IMR-90 (cell line): Measurements from ENCODE around the gene PRPS1L1. TPM values are rescaled to one million over a fixed set of nuclear protein-coding genes. Genes with fewer than 3 reads are reported as not detected.

ENCODE experiments used
- ATAC-seq: fragments of 200-7000 bp; cut with Tn5 transposase; 2 replicates; pipeline ENCODE4 v1.9.1; 2020; ENCODE audit warnings: low read depth, mild to moderate bottlenecking, moderate library complexity
- BruUV-seq: library from RNA; stranded (reverse); fragments of 400-500 nt; replicated peaks from 2 replicates; lab custom pipeline; 2021; lab: Mats Ljungman, UMichigan
- CTCF ChIA-PET: fragments of 300-600 bp; formaldehyde crosslinking; extraction: SDS; loops from one replicate; lab custom pipeline; 2021; ENCODE audit warnings: antibody characterized with exemption; lab: Yijun Ruan, JAX
- POLR2A ChIA-PET: fragments of 300-600 bp; sonication (Branson Sonifier 250); formaldehyde crosslinking; loops from one replicate; lab custom pipeline; 2022; ENCODE audit warnings: antibody characterized with exemption; ENCODE audit not compliant: unreplicated experiment; lab: Charles Lee
- DNase-seq: peaks from one replicate; pipeline ENCODE4 v3.0.0; 2013
- H2AFZ ChIP-seq: replicated peaks from 2 replicates; pipeline ENCODE3; 2013; ENCODE audit warnings: low read length, mild to moderate bottlenecking; ENCODE audit not compliant: poor library complexity
- H2AK5ac ChIP-seq: 2 replicates; pipeline ENCODE4 v1.6.1; 2013; ENCODE audit warnings: low read depth, low read length, inconsistent platforms
- H2AK9ac ChIP-seq: replicated peaks from 2 replicates; pipeline ENCODE3; 2013; ENCODE audit warnings: mild to moderate bottlenecking, low read depth, low read length, moderate library complexity; ENCODE audit not compliant: poor library complexity
- H2BK120ac ChIP-seq: 2 replicates; pipeline ENCODE4 v1.6.1; 2013; ENCODE audit warnings: low read depth, low read length, inconsistent platforms
- H2BK15ac ChIP-seq: 3 replicates; pipeline ENCODE4 v1.6.1; 2013; ENCODE audit warnings: low read depth, low read length, inconsistent platforms
- H2BK20ac ChIP-seq: 2 replicates; pipeline ENCODE4 v1.6.1; 2013; ENCODE audit warnings: low read depth, mild to moderate bottlenecking, inconsistent platforms, low read length, moderate library complexity
- H2BK5ac ChIP-seq: 2 replicates; pipeline ENCODE4 v1.6.1; 2013; ENCODE audit warnings: mild to moderate bottlenecking, low read depth, low read length, inconsistent platforms; ENCODE audit not compliant: poor library complexity, severe bottlenecking
- H3K14ac ChIP-seq: replicated peaks from 2 replicates; pipeline ENCODE4 v1.6.1; 2013; ENCODE audit warnings: low read depth, low read length, inconsistent platforms
- H3K18ac ChIP-seq: 2 replicates; pipeline ENCODE4 v1.6.1; 2013; ENCODE audit warnings: low read depth, low read length, control low read depth
- H3K23ac ChIP-seq: 2 replicates; pipeline ENCODE4 v1.6.1; 2013; ENCODE audit warnings: low read depth, low read length, inconsistent platforms
- H3K27ac ChIP-seq: 2 replicates; pipeline ENCODE4 v1.5.1; 2013; ENCODE audit warnings: mild to moderate bottlenecking, control low read depth, low read length; ENCODE audit not compliant: insufficient read depth
- H3K27me3 ChIP-seq: 2 replicates; pipeline ENCODE4 v1.6.1; 2013; ENCODE audit warnings: low read length; ENCODE audit not compliant: control insufficient read depth, insufficient read depth
- H3K36me3 ChIP-seq: 2 replicates; pipeline ENCODE4 v1.6.1; 2013; ENCODE audit warnings: low read length, mixed read lengths; ENCODE audit not compliant: control insufficient read depth, insufficient read depth
- H3K4ac ChIP-seq: 2 replicates; pipeline ENCODE4 v1.6.1; 2013; ENCODE audit warnings: low read depth, low read length, inconsistent platforms
- H3K4me1 ChIP-seq: 2 replicates; pipeline ENCODE4 v1.6.1; 2013; ENCODE audit warnings: low read length, mixed read lengths; ENCODE audit not compliant: control insufficient read depth, insufficient read depth
- H3K4me2 ChIP-seq: 2 replicates; pipeline ENCODE4 v1.6.1; 2013; ENCODE audit warnings: low read depth, mild to moderate bottlenecking, control low read depth, low read length, moderate library complexity
- H3K4me3 ChIP-seq: 2 replicates; pipeline ENCODE4 v1.5.1; 2013; ENCODE audit warnings: low read depth, mild to moderate bottlenecking, control low read depth, low read length, moderate library complexity; ENCODE audit not compliant: insufficient read depth
- H3K56ac ChIP-seq: 2 replicates; pipeline ENCODE4 v1.6.1; 2013; ENCODE audit warnings: low read length, inconsistent platforms; ENCODE audit not compliant: insufficient read depth; ENCODE audit errors: extremely low read depth
- H3K79me1 ChIP-seq, 2 experiments: 2 replicates each; pipeline ENCODE4 v1.6.1; 2013; ENCODE audit warnings: low read length in 2 of 2, inconsistent platforms in 1 of 2, low read depth in 1 of 2
- H3K9ac ChIP-seq: 2 replicates; pipeline ENCODE4 v1.6.1; 2013; ENCODE audit warnings: low read depth, low read length, control low read depth
- H3K9me1 ChIP-seq: 2 replicates; pipeline ENCODE4 v1.6.1; 2013; ENCODE audit warnings: low read length, inconsistent platforms; ENCODE audit not compliant: insufficient read depth
- H3K9me3 ChIP-seq: 2 replicates; pipeline ENCODE4 v1.6.1; 2013; ENCODE audit warnings: low read length; ENCODE audit not compliant: control insufficient read depth, insufficient read depth
- H4K20me1 ChIP-seq: 2 replicates; pipeline ENCODE4 v1.6.1; 2013; ENCODE audit warnings: low read length, inconsistent platforms; ENCODE audit not compliant: insufficient read depth
- H4K5ac ChIP-seq: 2 replicates; pipeline ENCODE4 v1.6.1; 2013; ENCODE audit warnings: mild to moderate bottlenecking, low read depth, low read length, control low read depth
- H4K8ac ChIP-seq, 2 experiments: 2 replicates each; pipeline ENCODE4 v1.6.1; 2013; ENCODE audit warnings: low read depth in 2 of 2, low read length in 2 of 2, control low read depth in 1 of 2, inconsistent platforms in 1 of 2
- H4K91ac ChIP-seq: 2 replicates; pipeline ENCODE4 v1.6.1; 2013; ENCODE audit warnings: low read depth, low read length, inconsistent platforms; ENCODE audit not compliant: insufficient read depth
- BHLHE40 ChIP-seq: fragments of 150-350 bp; IDR thresholded peaks from 2 replicates; pipeline ENCODE4 v1.6.1; 2016; ENCODE audit warnings: mild to moderate bottlenecking, low read depth, low read length
- MAFK ChIP-seq: IDR thresholded peaks from 2 replicates; pipeline ENCODE4 v1.6.1; 2012; ENCODE audit warnings: low read depth, low read length, improper control_type of control experiment
- RAD21 ChIP-seq: IDR thresholded peaks from 2 replicates; pipeline ENCODE4 v1.6.1; 2012; ENCODE audit warnings: low read length, improper control_type of control experiment
- WGBS, 2 experiments: methylation state at CpG; one replicate each; pipeline versions ENCODE4 v1.1.5 to v1.1.7; 2013; ENCODE audit warnings: missing lambda C conversion rate in 2 of 2; ENCODE audit not compliant: insufficient read length in 1 of 2; ENCODE audit errors: extremely low coverage in 2 of 2; 5-methylcytosine and 5-hydroxymethylcytosine counted together
- dilution Hi-C: fragments of 300-500 bp; cut with HindIII; formaldehyde crosslinking; loops from one replicate; pipeline ENCODE4 v1.14.3; 2018; ENCODE audit warnings: low sequenced_read_pairs; ENCODE audit not compliant: unreplicated experiment
- in situ Hi-C: fragments of 300-500 bp; cut with MboI; formaldehyde crosslinking; loops from 3 replicates; pipeline ENCODE4 v1.14.3; 2019; ENCODE audit warnings: low sequenced_read_pairs, inconsistent platforms, mixed read lengths
- intact Hi-C: fragments of 100-400 bp; cut with micrococcal nuclease; formaldehyde crosslinking; loops from 2 replicates; pipeline ENCODE4 v1.10.0; 2022
- polyA plus RNA-seq, 3 experiments: library from polyadenylated mRNA; depleted of rRNA; stranded (reverse); fragments of >200 nt; gene quantifications; 2 replicates each; pipeline ENCODE4 v1.2.3, GENCODE V29; 2012; ENCODE audit warnings: low replicate concordance in 1 of 3
- total RNA-seq: library from RNA; depleted of rRNA; stranded (reverse); fragments of >200 nt; gene quantifications from 2 replicates; pipeline ENCODE4 v1.2.3, GENCODE V29; 2012

PRPS1L1 gene
- total and polyA plus RNA-seq, 2 of the 4 experiments (the other 2 are of a cell fraction), result not detected

GRCh38 chr7:18018296-18019215 lies 9.1 kb downstream of the PRPS1L1 start (continued):
- TF ChIP-seq MAFK, result no peak
- TF ChIP-seq BHLHE40, result no peak

- WGBS, 2 experiments, result 75% methylated on average over 1 of the region's 9 CpGs; no CpG with 5 or more reads in 1 of the 2 experiments
Measured at GRCh38 chr7:18016547-18017444, 10.8 kb downstream of the PRPS1L1 start.

More at GRCh38 chr7:18016547-18017444, 10.8 kb downstream of the PRPS1L1 start:
- TF ChIP-seq MAFK, result peak; percentile 87
- TF ChIP-seq RAD21, result no peak
- ChIA-PET POLR2A (no interaction called here), CTCF (no interaction called here)
- no peak overlapping the region for H3K23ac ChIP-seq
- H4K8ac ChIP-seq, result no peak overlapping the region
- no peak overlapping the region for H3K4me2 ChIP-seq
- ATAC-seq, result no peak
- H3K27me3 ChIP-seq, result no peaks in the 10 kb centered on the region
- H3K4me3 ChIP-seq, result no peak overlapping the region
- dilution Hi-C loops (no loop called here), intact Hi-C loops (no loop called here), in situ Hi-C loops (no loop called here)
- no peaks in the 10 kb centered on the region for H3K79me1 ChIP-seq
- no peak overlapping the region for H2BK15ac ChIP-seq
- no TSS peak for BruUV-seq
- H3K9ac ChIP-seq, result no peak overlapping the region
- H3K18ac ChIP-seq, result no peak overlapping the region
- H3K36me3 ChIP-seq, result no peaks in the 10 kb centered on the region
- no peak overlapping the region for H2AK5ac ChIP-seq
- H3K56ac ChIP-seq, result no peak overlapping the region
- H3K27ac ChIP-seq, result no peak overlapping the region
- H3K9me1 ChIP-seq, result 0 out of 2 replicates have a peak, but pooled peaks cover 10% of the 10 kb centered on the region
- no peak overlapping the region for H2BK20ac ChIP-seq
- H2AK9ac ChIP-seq, result no peak overlapping the region
- no peak overlapping the region for H2BK120ac ChIP-seq
- peaks cover 13% of the 10 kb centered on the region for H3K4me1 ChIP-seq
- H4K20me1 ChIP-seq, result no peaks in the 10 kb centered on the region
- no peaks in the 10 kb centered on the region; the same call in 1 of the 2 replicates for H3K9me3 ChIP-seq
- H4K5ac ChIP-seq, result no peak overlapping the region
- H2BK5ac ChIP-seq, result no peak overlapping the region
- no peak overlapping the region for H3K14ac ChIP-seq
- DNase-seq, result no peak
- no peak overlapping the region for H2AFZ ChIP-seq
- no peak overlapping the region for H4K91ac ChIP-seq
- no peak overlapping the region for H3K4ac ChIP-seq
